Heart left ventricle (tissue), 16 donors: ENCODE data around the gene ARMC8. TPM values are rescaled to one million over a fixed set of nuclear protein-coding genes. Genes with fewer than 3 reads are reported as not detected.

Source experiments
- ATAC-seq, 4 donors: fragments of 200-7000 bp; cut with Tn5 transposase; one replicate each; pipeline ENCODE4 v1.9.1; 2020 to 2022; ENCODE audit warnings: moderate library complexity in 4 of 4, mild to moderate bottlenecking in 3 of 4, moderate number of reproducible peaks in 1 of 4
- DNase-seq, 5 donors: peaks; one replicate each; pipeline ENCODE4 v3.0.0-alpha.2; 2020
- H3K27ac ChIP-seq, 12 donors: fragments of 200-600 bp; sonication (generic) in 4 of 12; one replicate each; pipeline versions ENCODE4 v1.5.0 to v1.8.0; 2016 to 2022; ENCODE audit warnings: mild to moderate bottlenecking in 2 of 12
- H3K27me3 ChIP-seq, 9 donors: fragments of 200-600 bp; sonication (generic) in 2 of 9; one replicate each; pipeline versions ENCODE4 v1.5.1 to v1.8.0; 2016 to 2022; ENCODE audit warnings: mild to moderate bottlenecking in 3 of 9
- H3K36me3 ChIP-seq, 9 donors: fragments of 200-600 bp; sonication (generic) in 2 of 9; one replicate each; pipeline versions ENCODE4 v1.5.0 to v1.8.0; 2018 to 2022; ENCODE audit warnings: mild to moderate bottlenecking in 2 of 9
- H3K4me1 ChIP-seq, 12 donors: fragments of 200-600 bp; sonication (generic) in 4 of 12; one replicate each; pipeline versions ENCODE4 v1.5.0 to v1.8.0; 2016 to 2022; ENCODE audit warnings: mild to moderate bottlenecking in 3 of 12
- H3K4me3 ChIP-seq, 12 donors: fragments of 200-600 bp; sonication (generic) in 4 of 12; one replicate each; pipeline versions ENCODE4 v1.5.0 to v1.8.0; 2017 to 2022; ENCODE audit warnings: mild to moderate bottlenecking in 9 of 12, moderate library complexity in 4 of 12
- H3K9me3 ChIP-seq, 12 donors: fragments of 200-600 bp; sonication (generic) in 4 of 12; one replicate each; pipeline versions ENCODE4 v1.5.0 to v1.8.0; 2016 to 2022; ENCODE audit warnings: mild to moderate bottlenecking in 1 of 12
- CTCF ChIP-seq, 12 donors: fragments of 200-600 bp; sonication (generic) in 4 of 12; IDR thresholded peaks; one replicate each; pipeline versions ENCODE4 v1.5.0 to v1.8.0; 2018 to 2022; ENCODE audit warnings: antibody characterized with exemption in 12 of 12, mild to moderate bottlenecking in 5 of 12
- POLR2A ChIP-seq, 2 donors: fragments of 450-650 bp; IDR thresholded peaks; one replicate each; pipeline ENCODE4 v1.6.1; 2017; ENCODE audit warnings: antibody characterized with exemption in 2 of 2, mild to moderate bottlenecking in 2 of 2, moderate library complexity in 2 of 2
- WGBS, 4 donors: extraction: QIAGEN DNeasy Blood & Tissue Kit in 2 of 4; methylation state at CpG; one replicate each; pipeline versions ENCODE4 v1.1.5 to v1.1.7; 2013 to 2018; 5-methylcytosine and 5-hydroxymethylcytosine counted together
- intact Hi-C, 10 donors: fragments of 100-400 bp; cut with DNase I; formaldehyde crosslinking; loops; one replicate each; pipeline versions ENCODE4 v1.11.1 to v1.14.2; 2022
- polyA plus RNA-seq, 2 donors: library from polyadenylated mRNA; stranded (reverse); fragments of 200-250 nt; gene quantifications; one replicate each; pipeline ENCODE4 v1.2.3, GENCODE V29; 2013
- total RNA-seq, 9 donors: library from RNA; depleted of rRNA in 2 of 9; stranded (reverse); fragments of >200 nt in 2 of 9; fragmentation: NEBNext Ultra II Directional in 3 of 9; extraction: Animal tissue kit (Norgen Biotek cat#: 25700) in 3 of 9; gene quantifications; one replicate each; pipeline versions ENCODE4 v1.1.0 to v1.2.4, GENCODE V29; 2016 to 2023
- donor health status: ischemic (EF 13 %, LVEDD 7.1; RV severe dilation, severe dysfunction).
- donor health status: healthy with polysubstance abuse.
- donor health status: DM: no; HTN: yes; CAD: no.
- donor health status: DM: no; HTN: no; CAD: no.
- donor health status: ischemic (EF 25% LVEDD 6.9; RV normal size, moderate dysfunction).
- donor health status: ischemic (EF 25% LVEDD 5.7; RV mildly dilated, moderate dysfunction).
- donor health status: healthy.
- donor health status: DM: yes; HTN: yes; CAD: no.
- donor health status: ischemic (EF 35%, LVEDD 5.7; RV mildly dilated, moderate dysfunction).
- donor health status: nonischemic (EF 11% LVEDD 7.7; RV severe dilation, severe dysfunction).
- donor health status: DM: yes; HTN: yes; CAD: no.
- donor health status: PGD.
- donor health status: ischemic (EF 29% LVEDD 5.4; RV normal size, mild dysfunction).
- donor health status: nonischemic (EF 23%, LVEDD 6.1; RV moderate dilation, normal function).

ARMC8 gene
- total and polyA plus RNA-seq, 11 donors = 10.1 to 42.9 (median 33.3) TPM

- peaks cover 0 to 31% (median 17%) of the 10 kb centered on the region in 12 donors for H3K9me3 ChIP-seq
- ATAC-seq = no peak
- DNase-seq = no peak
- H3K27ac ChIP-seq = no peak overlapping the region
- TF ChIP-seq CTCF (IDR thresholded peaks at IDR 0.05) (no peak), POLR2A (IDR thresholded peaks at IDR 0.05) (no peak)
- H3K4me1 ChIP-seq = no peaks in the 10 kb centered on the region
- WGBS, 4 donors = 70 to 86% (median 81%) methylated on average over 4 of the region's 4 CpGs
- H3K27me3 ChIP-seq = peaks cover 0 to 3% (median 0%) of the 10 kb centered on the region in 9 donors
- H3K36me3 ChIP-seq = no peaks in the 10 kb centered on the region
- intact Hi-C loops = no loop called here
- no peak overlapping the region for H3K4me3 ChIP-seq
Measured at GRCh38 chr3:138310494-138310893, 123.4 kb downstream of the ARMC8 start.

DNA sequence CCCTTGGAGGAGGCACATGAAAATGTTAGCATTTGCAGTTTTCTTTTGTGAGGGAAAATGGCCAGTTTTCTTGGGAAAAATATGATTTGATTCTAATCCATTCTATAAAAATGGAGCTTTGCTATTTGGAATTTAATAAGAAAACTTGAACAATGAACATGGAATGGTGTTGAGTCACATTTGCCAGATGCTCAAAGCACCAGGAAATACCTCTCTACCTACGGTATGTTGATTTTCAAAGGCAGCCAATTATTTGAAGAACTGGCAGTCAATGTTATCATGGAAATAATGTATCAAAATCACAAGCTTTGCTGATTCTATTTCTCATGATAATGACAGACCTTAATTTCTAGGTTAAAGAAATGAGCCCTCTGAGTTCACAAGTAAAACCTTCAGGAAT is 127.7 kb downstream of the ARMC8 start:
- TF ChIP-seq POLR2A (IDR thresholded peaks at IDR 0.05) = no peak
- TF ChIP-seq CTCF (IDR thresholded peaks at IDR 0.05) = no peak
- Histone ChIP-seq H3K9me3 (peaks cover 0 to 11% (median 0%) of the 10 kb centered on the region in 12 donors), H3K36me3 (no peaks in the 10 kb centered on the region), H3K4me3 (no peak overlapping the region), H3K27ac (no peak overlapping the region), H3K4me1 (no peaks in the 10 kb centered on the region), H3K27me3 (peaks cover 0 to 3% (median 0%) of the 10 kb centered on the region in 9 donors)
- WGBS, 4 donors = 63 to 77% (median 68%) methylated on average over 1 of the region's 1 CpG
- no peak for DNase-seq
- ATAC-seq = no peak
- intact Hi-C loops = no loop called here

GRCh38 chr3:138317687-138318086 is 130.6 kb downstream of the ARMC8 start:
- 90 to 97% (median 94%) methylated on average over 1 of the region's 1 CpG for WGBS, 4 donors
- DNase-seq = no peak
- no peaks in the 10 kb centered on the region for H3K9me3 ChIP-seq
- no peak overlapping the region for H3K4me3 ChIP-seq
- H3K27me3 ChIP-seq = no peaks in the 10 kb centered on the region
- TF ChIP-seq CTCF (IDR thresholded peaks at IDR 0.05) = no peak
- TF ChIP-seq POLR2A (IDR thresholded peaks at IDR 0.05) = no peak
- no peaks in the 10 kb centered on the region for H3K36me3 ChIP-seq
- no peak overlapping the region for H3K27ac ChIP-seq
- no peak for ATAC-seq
- no peaks in the 10 kb centered on the region for H3K4me1 ChIP-seq
- intact Hi-C loops = no loop called here

DNA sequence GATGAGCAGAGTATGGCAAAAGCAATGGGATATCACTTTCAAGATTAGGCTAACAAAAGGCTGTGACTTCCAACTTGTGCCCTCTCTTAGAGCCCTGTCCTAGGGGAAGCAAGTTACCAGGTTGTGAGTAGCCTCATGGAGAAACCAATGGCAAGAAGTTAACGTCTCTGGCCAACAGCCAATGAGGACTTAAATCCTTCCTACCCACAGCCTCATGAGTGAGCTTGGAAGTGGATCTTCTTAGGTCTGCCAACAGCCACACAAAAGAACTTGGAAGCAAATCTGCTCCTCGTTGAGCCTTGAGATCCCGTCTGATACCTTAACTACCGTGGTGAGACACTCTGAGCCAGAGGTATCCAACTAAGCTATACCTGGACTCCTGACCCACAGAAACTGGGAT is 136.9 kb downstream of the ARMC8 start:
- no peak for ATAC-seq
- Histone ChIP-seq H3K9me3 (no peaks in the 10 kb centered on the region), H3K27me3 (no peaks in the 10 kb centered on the region), H3K4me3 (no peak overlapping the region), H3K27ac (peak overlapping the region in 1 of 12 donors; percentile 1), H3K36me3 (no peaks in the 10 kb centered on the region), H3K4me1 (peaks cover 0 to 21% (median 7%) of the 10 kb centered on the region in 12 donors)
- intact Hi-C loops = loop anchor here in 2 of 10 donors (10.0 kb wide), 2 partner anchors 129 to 271 kb away; partner anchors contain the start of gene CEP70 (in 1 of the 2)
- DNase-seq = no peak
- TF ChIP-seq CTCF (IDR thresholded peaks at IDR 0.05) (no peak), POLR2A (IDR thresholded peaks at IDR 0.05) (no peak)
- 48 to 72% (median 65%) methylated on average over 3 to 4 of the region's 4 CpGs for WGBS, 4 donors
